Measurements from ENCODE around the gene OR5AS1.

DNA sequence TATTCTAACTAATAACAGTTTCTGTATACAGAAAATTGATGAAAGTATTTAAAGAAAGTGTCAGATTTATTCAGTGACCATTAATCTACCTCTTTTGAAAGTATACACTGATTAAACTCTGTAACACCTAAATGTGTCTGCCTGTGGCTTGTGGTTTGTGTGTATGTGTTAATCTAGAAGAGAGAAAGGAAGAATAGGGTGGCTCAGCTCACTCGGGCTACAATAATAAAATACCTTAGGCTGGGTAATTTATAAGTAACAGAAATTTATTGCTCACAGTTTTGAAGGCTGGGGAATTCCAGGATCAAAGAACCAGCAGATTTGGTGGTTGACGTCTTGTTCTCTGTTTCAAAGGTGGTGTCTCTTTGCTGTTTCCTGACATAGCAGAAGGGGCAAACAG, 13.6 kb upstream of the OR5AS1 start:
- TF ChIP-seq, protein P1, sequence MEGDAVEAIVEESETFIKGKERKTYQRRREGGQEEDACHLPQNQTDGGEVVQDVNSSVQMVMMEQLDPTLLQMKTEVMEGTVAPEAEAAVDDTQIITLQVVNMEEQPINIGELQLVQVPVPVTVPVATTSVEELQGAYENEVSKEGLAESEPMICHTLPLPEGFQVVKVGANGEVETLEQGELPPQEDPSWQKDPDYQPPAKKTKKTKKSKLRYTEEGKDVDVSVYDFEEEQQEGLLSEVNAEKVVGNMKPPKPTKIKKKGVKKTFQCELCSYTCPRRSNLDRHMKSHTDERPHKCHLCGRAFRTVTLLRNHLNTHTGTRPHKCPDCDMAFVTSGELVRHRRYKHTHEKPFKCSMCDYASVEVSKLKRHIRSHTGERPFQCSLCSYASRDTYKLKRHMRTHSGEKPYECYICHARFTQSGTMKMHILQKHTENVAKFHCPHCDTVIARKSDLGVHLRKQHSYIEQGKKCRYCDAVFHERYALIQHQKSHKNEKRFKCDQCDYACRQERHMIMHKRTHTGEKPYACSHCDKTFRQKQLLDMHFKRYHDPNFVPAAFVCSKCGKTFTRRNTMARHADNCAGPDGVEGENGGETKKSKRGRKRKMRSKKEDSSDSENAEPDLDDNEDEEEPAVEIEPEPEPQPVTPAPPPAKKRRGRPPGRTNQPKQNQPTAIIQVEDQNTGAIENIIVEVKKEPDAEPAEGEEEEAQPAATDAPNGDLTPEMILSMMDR (IDR thresholded peaks at IDR 0.05): no peak
- no peak for TF ChIP-seq POLR2A (IDR thresholded peaks at IDR 0.05)
